HepG2 (cell line): ENCODE results near the gene OR2W1. TPM values are rescaled to one million over a fixed set of nuclear protein-coding genes. Genes with fewer than 3 reads are reported as not detected.

Experiments
- BORCS8-MEF2B ChIP-seq: sonication (generic); formaldehyde crosslinking; IDR thresholded peaks from 2 replicates; pipeline ENCODE4 v1.8.0; 2022; ENCODE audit warnings: mild to moderate bottlenecking, missing genetic modification reagents
- GATAD2A ChIP-seq: IDR thresholded peaks from 2 replicates; pipeline ENCODE4 v1.6.1; 2016
- HMG20A ChIP-seq: IDR thresholded peaks from 2 replicates; pipeline ENCODE4 v1.6.1; 2016; ENCODE audit warnings: borderline replicate concordance
- HNF1A ChIP-seq, 2 experiments: sonication (generic) in 1 of 2; formaldehyde crosslinking in 1 of 2; IDR thresholded peaks; 2 replicates each; pipeline versions ENCODE4 v1.4.0 to v1.6.1; 2016 to 2020; ENCODE audit warnings: borderline replicate concordance in 1 of 2, low read depth in 1 of 2, mild to moderate bottlenecking in 1 of 2, missing genetic modification reagents in 1 of 2
- HNF4A ChIP-seq: sonication (generic); formaldehyde crosslinking; IDR thresholded peaks from 2 replicates; pipeline ENCODE4 v1.4.0; 2020; ENCODE audit warnings: missing genetic modification reagents
- NR2F6 ChIP-seq, 2 experiments: IDR thresholded peaks; 2 replicates each; pipeline ENCODE4 v1.6.1; 2016; ENCODE audit warnings: antibody characterized with exemption in 1 of 2, mild to moderate bottlenecking in 1 of 2
- SAP130 ChIP-seq: IDR thresholded peaks from 2 replicates; pipeline ENCODE4 v1.6.1; 2016; ENCODE audit warnings: low read depth
- SOX13 ChIP-seq, 3 experiments: fragments of 450-650 bp in 1 of 3; sonication (generic) in 1 of 3; formaldehyde crosslinking in 1 of 3; IDR thresholded peaks in 2 of 3; conservative IDR thresholded peaks in 1 of 3; 2 replicates each; pipeline versions ENCODE4 v1.5.0 to v1.6.1; 2016 to 2020; ENCODE audit warnings: antibody characterized with exemption in 1 of 3, mild to moderate bottlenecking in 1 of 3, missing compliant biosample characterization in 1 of 3, missing genetic modification reagents in 1 of 3, moderate library complexity in 1 of 3
- ZBTB42 ChIP-seq: sonication (generic); formaldehyde crosslinking; IDR thresholded peaks from 2 replicates; pipeline ENCODE4 v1.5.0; 2020; ENCODE audit warnings: mild to moderate bottlenecking, missing genetic modification reagents
- ZBTB7B ChIP-seq: sonication (generic); formaldehyde crosslinking; IDR thresholded peaks from 2 replicates; pipeline ENCODE4 v1.4.0; 2020; ENCODE audit warnings: missing genetic modification reagents
- ZNF83 ChIP-seq: sonication (generic); formaldehyde crosslinking; IDR thresholded peaks from 2 replicates; pipeline ENCODE4 v1.4.0; 2020; ENCODE audit warnings: missing genetic modification reagents, mild to moderate bottlenecking, borderline replicate concordance
- polyA plus RNA-seq, 8 experiments: library from polyadenylated mRNA; depleted of rRNA in 3 of 8; stranded (reverse) in 7 of 8; unstranded in 1 of 8; fragments of >200 nt; fragmentation: Illumina TruSeq in 4 of 8; extraction: Trizol in 4 of 8; gene quantifications; 2 replicates each; pipeline versions ENCODE4 v1.2.1 to v1.2.3, GENCODE V29; 2011 to 2016; ENCODE audit warnings: low read depth in 4 of 8, missing spikeins in 1 of 8, mixed read lengths in 1 of 8; ENCODE audit not compliant: insufficient read depth in 1 of 8
- total RNA-seq, 5 experiments: library from RNA; depleted of rRNA; stranded (reverse); fragments of >200 nt; fragmentation: Illumina TruSeq; extraction: Trizol; gene quantifications; 2 replicates each; pipeline ENCODE4 v1.2.3, GENCODE V29; 2016; ENCODE audit warnings: low read depth in 1 of 5
- TF ChIP-seq, protein P1 (sequence below): IDR thresholded peaks from 2 replicates; pipeline ENCODE4 v1.4.0; 2020; ENCODE audit warnings: mild to moderate bottlenecking, missing genetic modification reagents
- TF ChIP-seq, protein P2 (sequence below): sonication (generic); formaldehyde crosslinking; IDR thresholded peaks from 2 replicates; pipeline ENCODE4 v1.5.0; 2020; ENCODE audit warnings: missing genetic modification reagents
- TF ChIP-seq, protein P3 (sequence below): sonication (generic); formaldehyde crosslinking; conservative IDR thresholded peaks from 2 replicates; pipeline ENCODE4 v1.4.0; 2020; ENCODE audit warnings: missing genetic modification reagents
- TF ChIP-seq, protein P4 (sequence below): sonication (generic); IDR thresholded peaks from 2 replicates; pipeline ENCODE4 v1.6.1; 2016; ENCODE audit warnings: low read depth, borderline replicate concordance
- TF ChIP-seq, protein P5 (sequence below): sonication (generic); formaldehyde crosslinking; IDR thresholded peaks from 2 replicates; pipeline ENCODE4 v1.8.1; 2023; ENCODE audit warnings: mild to moderate bottlenecking, missing genetic modification reagents

Gene OR2W1
- total and polyA plus RNA-seq, 2 of the 13 experiments (the other 11 are each of a cell fraction or from before 2014, with no cell fraction given): not detected

GRCh38 chr6:29009358-29009757 is 35.6 kb downstream of the OR2W1 start (continued):
- TF ChIP-seq, protein P1, sequence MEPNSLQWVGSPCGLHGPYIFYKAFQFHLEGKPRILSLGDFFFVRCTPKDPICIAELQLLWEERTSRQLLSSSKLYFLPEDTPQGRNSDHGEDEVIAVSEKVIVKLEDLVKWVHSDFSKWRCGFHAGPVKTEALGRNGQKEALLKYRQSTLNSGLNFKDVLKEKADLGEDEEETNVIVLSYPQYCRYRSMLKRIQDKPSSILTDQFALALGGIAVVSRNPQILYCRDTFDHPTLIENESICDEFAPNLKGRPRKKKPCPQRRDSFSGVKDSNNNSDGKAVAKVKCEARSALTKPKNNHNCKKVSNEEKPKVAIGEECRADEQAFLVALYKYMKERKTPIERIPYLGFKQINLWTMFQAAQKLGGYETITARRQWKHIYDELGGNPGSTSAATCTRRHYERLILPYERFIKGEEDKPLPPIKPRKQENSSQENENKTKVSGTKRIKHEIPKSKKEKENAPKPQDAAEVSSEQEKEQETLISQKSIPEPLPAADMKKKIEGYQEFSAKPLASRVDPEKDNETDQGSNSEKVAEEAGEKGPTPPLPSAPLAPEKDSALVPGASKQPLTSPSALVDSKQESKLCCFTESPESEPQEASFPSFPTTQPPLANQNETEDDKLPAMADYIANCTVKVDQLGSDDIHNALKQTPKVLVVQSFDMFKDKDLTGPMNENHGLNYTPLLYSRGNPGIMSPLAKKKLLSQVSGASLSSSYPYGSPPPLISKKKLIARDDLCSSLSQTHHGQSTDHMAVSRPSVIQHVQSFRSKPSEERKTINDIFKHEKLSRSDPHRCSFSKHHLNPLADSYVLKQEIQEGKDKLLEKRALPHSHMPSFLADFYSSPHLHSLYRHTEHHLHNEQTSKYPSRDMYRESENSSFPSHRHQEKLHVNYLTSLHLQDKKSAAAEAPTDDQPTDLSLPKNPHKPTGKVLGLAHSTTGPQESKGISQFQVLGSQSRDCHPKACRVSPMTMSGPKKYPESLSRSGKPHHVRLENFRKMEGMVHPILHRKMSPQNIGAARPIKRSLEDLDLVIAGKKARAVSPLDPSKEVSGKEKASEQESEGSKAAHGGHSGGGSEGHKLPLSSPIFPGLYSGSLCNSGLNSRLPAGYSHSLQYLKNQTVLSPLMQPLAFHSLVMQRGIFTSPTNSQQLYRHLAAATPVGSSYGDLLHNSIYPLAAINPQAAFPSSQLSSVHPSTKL (CRISPR knock-in tag): peak; percentile 60
- TF ChIP-seq, protein P2, sequence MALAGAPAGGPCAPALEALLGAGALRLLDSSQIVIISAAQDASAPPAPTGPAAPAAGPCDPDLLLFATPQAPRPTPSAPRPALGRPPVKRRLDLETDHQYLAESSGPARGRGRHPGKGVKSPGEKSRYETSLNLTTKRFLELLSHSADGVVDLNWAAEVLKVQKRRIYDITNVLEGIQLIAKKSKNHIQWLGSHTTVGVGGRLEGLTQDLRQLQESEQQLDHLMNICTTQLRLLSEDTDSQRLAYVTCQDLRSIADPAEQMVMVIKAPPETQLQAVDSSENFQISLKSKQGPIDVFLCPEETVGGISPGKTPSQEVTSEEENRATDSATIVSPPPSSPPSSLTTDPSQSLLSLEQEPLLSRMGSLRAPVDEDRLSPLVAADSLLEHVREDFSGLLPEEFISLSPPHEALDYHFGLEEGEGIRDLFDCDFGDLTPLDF (CRISPR knock-in tag): no peak
- TF ChIP-seq, protein P3, sequence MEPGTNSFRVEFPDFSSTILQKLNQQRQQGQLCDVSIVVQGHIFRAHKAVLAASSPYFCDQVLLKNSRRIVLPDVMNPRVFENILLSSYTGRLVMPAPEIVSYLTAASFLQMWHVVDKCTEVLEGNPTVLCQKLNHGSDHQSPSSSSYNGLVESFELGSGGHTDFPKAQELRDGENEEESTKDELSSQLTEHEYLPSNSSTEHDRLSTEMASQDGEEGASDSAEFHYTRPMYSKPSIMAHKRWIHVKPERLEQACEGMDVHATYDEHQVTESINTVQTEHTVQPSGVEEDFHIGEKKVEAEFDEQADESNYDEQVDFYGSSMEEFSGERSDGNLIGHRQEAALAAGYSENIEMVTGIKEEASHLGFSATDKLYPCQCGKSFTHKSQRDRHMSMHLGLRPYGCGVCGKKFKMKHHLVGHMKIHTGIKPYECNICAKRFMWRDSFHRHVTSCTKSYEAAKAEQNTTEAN (CRISPR knock-in tag): no peak
- TF ChIP-seq ZNF83 (no peak), SAP130 (CRISPR knock-in tag) (peak; percentile 32; the same call in 1 of the 2 replicates), GATAD2A (CRISPR knock-in tag) (peak; percentile 51; the same call in 1 of the 2 replicates), HMG20A (peak; percentile 57; the same call in 1 of the 2 replicates), ZBTB7B (CRISPR knock-in tag) (0 out of 2 replicates have a peak, but pooled peaks have one; percentile 23), HNF4A (CRISPR knock-in tag) (peak; percentile 31; the same call in 1 of the 2 replicates), HNF1A (IDR thresholded peaks at IDR 0.05; ENCODE audit: low read depth) (peak; percentile 85), HNF1A (CRISPR knock-in tag; IDR thresholded peaks at IDR 0.05; ENCODE audit: borderline replicate concordance) (peak; percentile 61; the same call in 1 of the 2 replicates), SOX13 (IDR thresholded peaks at IDR 0.05) (no peak), SOX13 (CRISPR knock-in tag; conservative IDR thresholded peaks at IDR 0.05 in 1 of 2, IDR thresholded peaks at IDR 0.05 in 1 of 2) (peak in 1 of 2 experiments; percentile 45; a peak in 1 of 4 replicates), BORCS8-MEF2B (no peak), ZBTB42 (no peak), NR2F6 (IDR thresholded peaks at IDR 0.05) (0 out of 2 replicates have a peak, but pooled peaks have one; percentile 34), NR2F6 (CRISPR knock-in tag; IDR thresholded peaks at IDR 0.05) (peak; percentile 39; the same call in 1 of the 2 replicates)
- TF ChIP-seq, protein P4, sequence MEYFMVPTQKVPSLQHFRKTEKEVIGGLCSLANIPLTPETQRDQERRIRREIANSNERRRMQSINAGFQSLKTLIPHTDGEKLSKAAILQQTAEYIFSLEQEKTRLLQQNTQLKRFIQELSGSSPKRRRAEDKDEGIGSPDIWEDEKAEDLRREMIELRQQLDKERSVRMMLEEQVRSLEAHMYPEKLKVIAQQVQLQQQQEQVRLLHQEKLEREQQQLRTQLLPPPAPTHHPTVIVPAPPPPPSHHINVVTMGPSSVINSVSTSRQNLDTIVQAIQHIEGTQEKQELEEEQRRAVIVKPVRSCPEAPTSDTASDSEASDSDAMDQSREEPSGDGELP: no peak
- TF ChIP-seq, protein P5, sequence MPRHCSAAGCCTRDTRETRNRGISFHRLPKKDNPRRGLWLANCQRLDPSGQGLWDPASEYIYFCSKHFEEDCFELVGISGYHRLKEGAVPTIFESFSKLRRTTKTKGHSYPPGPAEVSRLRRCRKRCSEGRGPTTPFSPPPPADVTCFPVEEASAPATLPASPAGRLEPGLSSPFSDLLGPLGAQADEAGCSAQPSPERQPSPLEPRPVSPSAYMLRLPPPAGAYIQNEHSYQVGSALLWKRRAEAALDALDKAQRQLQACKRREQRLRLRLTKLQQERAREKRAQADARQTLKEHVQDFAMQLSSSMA (CRISPR knock-in tag): no peak
